ENCODE measurements around the gene BST2.

DNA sequence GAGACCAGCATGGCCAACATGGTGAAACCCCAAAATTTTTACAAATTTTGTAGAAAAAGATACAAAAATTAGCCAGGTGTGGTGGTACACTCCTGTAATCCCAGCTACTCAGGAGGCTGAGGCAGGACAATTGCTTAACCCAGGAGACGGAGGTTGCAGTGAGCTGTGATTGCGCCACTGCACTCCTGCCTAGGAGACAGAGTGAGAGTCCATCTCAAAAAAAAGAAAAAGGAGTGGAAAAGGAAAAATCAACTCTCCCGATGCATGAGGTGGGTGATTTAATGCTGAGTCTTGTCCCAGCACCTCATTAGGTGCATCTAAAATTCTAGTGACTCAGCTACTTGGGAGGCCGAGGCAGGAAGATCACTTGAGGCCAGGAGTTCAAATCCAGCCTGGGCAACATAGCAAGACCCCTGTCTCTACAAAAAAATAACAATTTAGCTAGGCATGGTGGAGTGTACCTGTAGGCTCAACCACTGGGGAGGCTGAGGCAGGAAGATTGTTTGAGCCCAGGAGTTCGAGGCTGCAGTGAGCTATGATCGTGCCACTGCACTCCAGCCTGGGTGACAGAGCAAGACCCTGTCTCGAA is 48.3 kb downstream of the BST2 start:
- TF ChIP-seq, protein P1, sequence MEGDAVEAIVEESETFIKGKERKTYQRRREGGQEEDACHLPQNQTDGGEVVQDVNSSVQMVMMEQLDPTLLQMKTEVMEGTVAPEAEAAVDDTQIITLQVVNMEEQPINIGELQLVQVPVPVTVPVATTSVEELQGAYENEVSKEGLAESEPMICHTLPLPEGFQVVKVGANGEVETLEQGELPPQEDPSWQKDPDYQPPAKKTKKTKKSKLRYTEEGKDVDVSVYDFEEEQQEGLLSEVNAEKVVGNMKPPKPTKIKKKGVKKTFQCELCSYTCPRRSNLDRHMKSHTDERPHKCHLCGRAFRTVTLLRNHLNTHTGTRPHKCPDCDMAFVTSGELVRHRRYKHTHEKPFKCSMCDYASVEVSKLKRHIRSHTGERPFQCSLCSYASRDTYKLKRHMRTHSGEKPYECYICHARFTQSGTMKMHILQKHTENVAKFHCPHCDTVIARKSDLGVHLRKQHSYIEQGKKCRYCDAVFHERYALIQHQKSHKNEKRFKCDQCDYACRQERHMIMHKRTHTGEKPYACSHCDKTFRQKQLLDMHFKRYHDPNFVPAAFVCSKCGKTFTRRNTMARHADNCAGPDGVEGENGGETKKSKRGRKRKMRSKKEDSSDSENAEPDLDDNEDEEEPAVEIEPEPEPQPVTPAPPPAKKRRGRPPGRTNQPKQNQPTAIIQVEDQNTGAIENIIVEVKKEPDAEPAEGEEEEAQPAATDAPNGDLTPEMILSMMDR (IDR thresholded peaks at IDR 0.05), result no peak
- no peak for TF ChIP-seq POLR2A (IDR thresholded peaks at IDR 0.05; ENCODE audit: low read depth)
- TF ChIP-seq EP300 (IDR thresholded peaks at IDR 0.05), result no peak
